IMR-90 (cell line): Measurements from ENCODE around the gene LAMTOR4.

Source experiments
- CEBPB ChIP-seq: IDR thresholded peaks from 2 replicates; pipeline ENCODE4 v1.6.1; 2012; ENCODE audit warnings: low read depth, low read length, improper control_type of control experiment
- CTCF ChIP-seq: conservative IDR thresholded peaks from 2 replicates; pipeline ENCODE4 v1.5.1; 2012; ENCODE audit warnings: mild to moderate bottlenecking, low read depth, low read length, improper control_type of control experiment
- ELK1 ChIP-seq: fragments of 150-350 bp; IDR thresholded peaks from 2 replicates; pipeline ENCODE4 v1.6.1; 2016; ENCODE audit warnings: low read depth, mild to moderate bottlenecking, low read length, moderate library complexity, borderline replicate concordance
- MAFK ChIP-seq: IDR thresholded peaks from 2 replicates; pipeline ENCODE4 v1.6.1; 2012; ENCODE audit warnings: low read depth, low read length, improper control_type of control experiment
- MAZ ChIP-seq: IDR thresholded peaks from 2 replicates; pipeline ENCODE4 v1.6.1; 2012; ENCODE audit warnings: low read depth, mild to moderate bottlenecking, low read length, improper control_type of control experiment, moderate library complexity, borderline replicate concordance
- POLR2A ChIP-seq: IDR thresholded peaks from 2 replicates; pipeline ENCODE4 v1.6.1; 2012; ENCODE audit warnings: mild to moderate bottlenecking, low read depth, low read length
- RAD21 ChIP-seq: IDR thresholded peaks from 2 replicates; pipeline ENCODE4 v1.6.1; 2012; ENCODE audit warnings: low read length, improper control_type of control experiment
- RCOR1 ChIP-seq: IDR thresholded peaks from 2 replicates; pipeline ENCODE4 v1.6.1; 2012; ENCODE audit warnings: mild to moderate bottlenecking, low read length, improper control_type of control experiment; ENCODE audit not compliant: insufficient replicate concordance
- RFX5 ChIP-seq: IDR thresholded peaks from 2 replicates; pipeline ENCODE4 v1.8.0; 2012; ENCODE audit warnings: low read depth, mild to moderate bottlenecking, low read length, moderate library complexity
- USF2 ChIP-seq: fragments of 150-350 bp; IDR thresholded peaks from 2 replicates; pipeline ENCODE4 v1.6.1; 2017; ENCODE audit warnings: mild to moderate bottlenecking, antibody characterized with exemption, low read length, low read depth

GRCh38 chr7:100175296-100175935 lies 26.7 kb downstream of the LAMTOR4 start:
- TF ChIP-seq CEBPB (no peak), CTCF (no peak), POLR2A (no peak), RAD21 (no peak), MAZ (no peak), RCOR1 (no peak), ELK1 (no peak), USF2 (no peak), MAFK (no peak), RFX5 (no peak)
